GM21786 (cell line): Measurements from ENCODE around the gene PPP1R1B.
"Not testable (repeated sequence)": the region's sequence is repeated elsewhere in the genome, so short reads cannot be mapped to it uniquely, and the experiment has no call there.

Source experiments
- ATAC-seq: cut with Tn5 transposase; IDR thresholded peaks from one replicate; pipeline ENCODE4 v1.9.1; 2021; ENCODE audit not compliant: unreplicated experiment

The PPP1R1B gene

DNA sequence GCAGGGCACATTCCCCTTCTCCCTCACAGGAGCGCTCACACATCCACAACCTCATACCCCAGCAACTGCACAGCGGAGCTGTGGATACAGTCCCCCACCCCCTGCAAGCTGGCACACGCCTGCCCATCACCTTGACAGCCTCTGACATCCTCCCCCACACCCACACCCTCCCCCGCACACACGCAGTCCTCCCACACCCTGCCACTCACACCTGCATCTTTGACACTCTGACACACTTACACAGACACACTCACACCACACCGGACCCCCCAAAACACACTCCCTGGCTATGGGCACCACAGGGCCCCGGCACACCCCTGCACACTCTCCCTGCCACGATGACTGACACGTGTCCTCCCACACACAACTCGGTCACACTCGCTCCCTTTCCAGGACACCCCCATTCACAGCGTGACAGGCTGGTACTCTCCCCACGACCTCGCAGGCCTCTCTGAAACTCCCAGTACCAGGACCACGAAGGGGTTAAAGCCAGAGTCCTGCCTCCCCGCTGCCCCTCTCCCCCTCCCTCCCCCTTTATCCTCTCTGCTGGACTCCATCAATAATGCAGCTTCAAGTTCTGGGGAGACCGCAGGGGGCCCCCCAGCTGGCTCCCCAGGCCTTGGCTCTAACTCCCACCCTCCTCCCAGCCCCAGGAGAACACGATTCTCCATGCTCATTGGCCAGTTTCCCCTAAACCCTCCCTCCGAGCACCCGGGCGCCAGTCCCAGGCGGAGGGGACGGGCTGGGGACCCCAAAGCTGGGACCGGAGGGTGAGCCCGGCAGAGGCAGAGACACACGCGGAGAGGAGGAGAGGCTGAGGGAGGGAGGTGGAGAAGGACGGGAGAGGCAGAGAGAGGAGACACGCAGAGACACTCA, at the start of gene PPP1R1B:
Gene PPP1R1B (plus strand): TSS at position 782 of the 876 bp plus-strand sequence. CDS start 441 bp downstream, outside the sequence.
- no peak for ATAC-seq

DNA sequence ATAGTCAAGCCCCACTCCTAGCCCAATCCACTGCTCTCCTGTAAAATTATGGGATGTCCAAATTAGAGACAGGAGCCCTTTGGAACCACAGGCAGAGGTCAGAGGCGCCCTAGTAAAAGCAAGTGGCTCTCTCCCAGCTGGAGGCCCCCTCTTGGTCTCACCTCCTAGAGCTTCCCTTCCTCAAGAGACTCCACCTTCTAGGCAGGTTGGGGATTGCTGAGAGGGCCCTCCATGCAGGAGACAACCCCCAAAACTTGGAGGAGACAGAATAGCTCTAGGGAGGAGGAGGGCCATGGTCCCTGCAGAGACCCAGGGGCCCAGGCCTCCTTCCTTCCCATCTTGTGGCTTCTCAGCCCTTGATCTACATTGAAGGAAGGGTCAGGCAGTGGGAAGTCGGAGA, 48.5 kb upstream of the PPP1R1B start:
- ATAC-seq: no peak

DNA sequence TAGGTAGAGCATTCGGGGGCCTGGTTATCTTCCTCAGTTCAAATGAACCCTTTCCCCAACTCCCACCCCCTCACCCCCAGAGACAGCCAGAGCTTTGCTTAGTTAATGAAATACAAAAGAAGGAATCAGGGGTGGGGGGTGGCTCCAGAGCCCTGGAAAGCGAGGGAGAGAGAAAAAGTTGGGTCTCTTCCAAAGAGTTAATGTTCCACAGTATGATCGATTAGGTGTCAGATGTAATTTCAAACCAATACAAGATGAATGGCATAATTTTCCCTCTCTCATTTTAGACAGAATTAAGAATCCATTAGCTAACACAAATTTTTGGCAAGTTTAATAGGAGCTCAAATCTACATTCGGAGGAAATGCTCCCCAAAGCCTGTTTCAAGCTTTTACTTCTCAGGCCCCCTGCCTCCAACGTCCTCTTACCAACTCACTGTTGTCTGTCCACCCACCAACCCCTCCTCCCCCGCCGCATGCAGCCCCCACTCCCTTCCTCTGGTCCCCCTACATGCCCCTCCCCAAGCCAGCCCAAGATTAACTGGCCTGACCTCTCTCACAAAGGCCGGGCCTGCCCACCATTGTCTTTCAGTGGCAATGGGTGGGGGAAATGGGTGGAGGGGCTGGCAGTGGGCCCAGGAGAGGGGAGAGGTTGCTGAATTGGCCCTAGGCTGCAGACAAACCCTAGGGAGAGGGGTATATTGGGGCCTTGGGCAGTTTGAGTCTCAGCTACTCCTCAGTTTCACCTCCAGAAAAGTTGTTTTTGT, 47.3 kb upstream of the PPP1R1B start:
- ATAC-seq: no peak

DNA sequence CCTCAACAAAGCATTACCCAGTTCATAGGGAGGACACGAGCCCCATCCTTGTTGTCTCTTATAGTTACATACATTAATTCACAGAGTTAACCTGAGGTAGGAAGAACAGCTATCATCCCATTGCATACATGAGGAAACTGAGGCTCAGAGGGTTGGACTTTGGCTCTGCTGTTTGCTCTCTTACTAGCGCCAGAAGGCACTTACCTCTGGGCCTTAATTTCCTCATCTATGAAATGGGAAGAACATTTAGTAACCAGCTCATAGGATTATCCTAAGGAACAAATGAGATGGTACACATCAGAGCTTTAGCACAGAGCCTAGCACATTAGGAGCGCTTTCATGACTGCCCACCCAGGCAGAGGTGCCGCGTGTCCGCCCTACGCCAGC, 46.7 kb upstream of the PPP1R1B start:
- ATAC-seq: no peak

DNA sequence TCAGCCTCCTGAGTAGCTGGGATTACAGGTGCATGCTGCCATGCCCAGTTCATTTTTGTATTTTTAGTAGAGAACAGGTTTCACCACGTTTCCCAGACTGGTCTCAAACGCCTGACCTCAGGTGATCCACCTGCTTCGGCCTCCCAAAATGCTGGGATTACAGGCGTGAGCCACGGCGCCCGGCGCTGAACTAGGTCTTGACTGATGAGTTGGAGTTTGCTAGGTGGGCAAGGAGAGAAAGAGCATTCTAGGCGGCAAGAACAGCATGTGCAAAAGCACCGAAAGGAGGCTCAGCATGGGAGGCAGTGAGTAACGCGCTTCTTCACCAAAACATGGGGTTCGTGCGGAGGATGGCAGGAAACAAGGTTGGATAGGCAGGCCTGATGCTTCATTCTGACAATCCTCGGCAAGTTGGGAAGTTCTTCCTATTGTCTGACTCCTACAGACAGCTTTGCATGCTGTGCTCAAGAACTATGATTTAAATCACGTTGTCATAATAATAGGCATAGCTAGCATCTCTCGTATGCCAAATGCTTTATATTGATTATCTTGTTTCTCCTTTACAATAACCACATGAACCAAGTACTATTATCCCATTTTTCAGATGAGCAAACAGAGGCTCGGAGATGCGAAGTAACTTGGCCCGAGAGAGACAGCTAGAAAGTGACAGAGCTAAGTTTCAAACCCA, 45.5 kb upstream of the PPP1R1B start:
- no peak for ATAC-seq

DNA sequence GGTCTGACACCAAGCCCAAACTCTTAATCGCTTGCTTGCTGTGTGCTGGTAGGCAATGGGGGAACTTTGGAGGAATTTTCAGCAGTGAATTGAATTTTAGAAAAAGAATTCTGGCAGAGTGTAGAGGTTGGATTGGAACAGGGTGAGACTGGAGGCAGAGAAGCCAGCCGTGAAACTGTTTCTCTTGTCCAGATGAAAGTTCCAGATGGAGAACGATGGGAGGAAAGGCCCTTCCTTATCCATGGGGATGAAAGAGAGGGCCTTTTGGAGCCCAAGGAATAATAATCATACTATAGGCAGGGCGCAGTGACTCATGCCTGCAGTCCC, 45.0 kb upstream of the PPP1R1B start:
- no peak for ATAC-seq

DNA sequence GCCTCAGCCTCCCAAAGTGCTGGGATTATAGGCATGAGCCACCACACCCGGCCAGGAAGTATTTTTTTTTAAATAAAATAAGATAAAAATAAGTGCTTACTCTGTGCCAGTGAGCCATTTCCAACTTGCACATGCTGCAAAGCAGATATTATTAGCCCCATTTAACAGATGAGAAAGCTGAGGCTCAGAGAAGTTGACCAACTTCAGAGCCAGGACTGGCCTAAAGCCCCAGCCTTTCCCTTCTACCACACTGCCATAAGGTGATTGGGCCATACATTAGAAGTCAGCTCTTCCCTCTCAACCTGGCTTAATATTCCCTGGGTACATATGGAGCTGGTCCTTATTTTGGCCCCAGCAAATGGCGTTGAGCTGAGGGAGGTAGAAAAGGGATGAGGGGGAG, 44.1 kb upstream of the PPP1R1B start:
- no peak for ATAC-seq

DNA sequence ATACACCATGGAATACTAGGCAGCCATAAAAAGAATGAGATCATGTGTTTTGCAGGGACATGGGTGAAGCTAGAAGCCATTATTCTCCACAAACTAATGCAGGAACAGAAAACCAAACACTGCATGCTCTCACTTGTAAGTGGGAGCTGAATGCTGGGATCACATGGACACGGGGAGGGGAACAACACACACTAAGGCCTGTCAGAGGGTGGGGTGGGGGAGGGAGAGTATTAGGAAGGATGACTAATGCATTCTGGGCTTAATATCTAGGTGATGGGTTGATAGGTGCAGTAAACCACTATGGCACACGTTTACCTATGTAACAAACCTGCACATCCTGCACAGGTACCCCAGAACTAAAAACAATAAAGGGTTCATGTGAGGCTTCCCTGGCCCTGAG, 36.6 kb upstream of the PPP1R1B start:
- not testable (repeated sequence) for ATAC-seq

DNA sequence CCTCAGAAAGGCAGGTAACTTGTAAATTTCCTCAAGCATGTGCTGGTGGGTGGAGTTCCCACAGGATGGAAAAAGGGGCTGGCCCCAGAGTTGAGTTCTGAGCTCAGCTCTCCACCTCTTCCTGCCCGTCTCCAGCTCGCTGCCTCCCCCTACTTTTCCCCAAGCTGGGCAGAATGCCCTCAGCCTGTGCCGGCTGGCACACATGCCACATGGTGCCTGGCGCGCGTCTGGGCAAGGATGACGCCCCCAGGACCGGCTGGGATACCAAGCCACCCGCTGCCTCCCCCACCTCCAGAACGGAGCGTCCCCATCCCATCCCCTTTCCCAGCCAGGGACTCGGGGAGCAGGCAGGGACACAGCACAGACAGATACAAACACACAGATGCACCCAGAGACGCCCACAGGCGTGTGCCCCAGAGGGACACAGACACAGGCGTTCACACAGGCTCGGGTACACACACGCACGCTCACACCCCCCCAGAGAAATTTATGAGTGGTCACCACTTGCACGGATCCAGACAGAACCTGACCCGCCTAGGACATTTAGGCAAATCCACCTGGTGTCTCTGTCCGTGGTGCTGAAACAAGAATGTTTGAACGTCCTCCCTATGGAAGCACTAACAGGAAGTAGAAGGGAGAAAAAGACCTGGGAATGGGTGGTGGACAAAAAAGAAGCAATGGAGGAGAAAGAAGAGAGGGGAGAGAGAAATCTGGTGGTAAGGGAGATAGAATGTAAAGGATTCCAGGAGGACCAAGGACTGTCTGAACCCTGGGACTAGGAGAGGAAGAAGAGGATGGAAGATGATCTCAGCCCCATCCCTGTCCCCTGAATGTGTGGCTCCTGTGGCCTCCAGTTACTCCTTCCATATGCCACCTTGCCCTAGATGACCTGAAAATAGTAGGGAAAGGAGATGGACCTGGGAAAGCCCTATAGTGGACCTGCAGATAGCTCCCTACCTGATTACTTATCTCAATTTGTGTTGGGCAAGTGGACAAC, 34.5 kb upstream of the PPP1R1B start:
- ATAC-seq: no peak

DNA sequence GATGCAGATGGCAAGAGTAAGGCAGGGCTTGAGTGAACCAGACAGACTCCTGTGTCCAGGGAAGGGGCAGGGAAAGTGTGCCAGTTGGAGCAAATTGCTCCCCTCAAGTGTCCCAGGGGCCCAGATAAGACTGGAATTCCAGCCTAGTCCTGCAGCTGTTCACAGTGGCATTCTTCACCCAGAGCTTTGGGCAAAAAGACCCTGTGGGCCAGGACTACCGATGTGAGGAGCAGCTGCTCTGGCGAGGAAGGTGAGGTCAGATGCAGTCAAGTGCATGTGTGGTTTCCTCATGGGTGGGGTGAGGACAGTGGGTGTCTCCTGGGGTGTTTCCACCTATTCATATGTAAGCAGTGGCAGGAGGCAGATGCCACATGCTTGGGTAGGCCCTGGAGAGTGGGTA, 33.4 kb upstream of the PPP1R1B start:
- no peak for ATAC-seq

DNA sequence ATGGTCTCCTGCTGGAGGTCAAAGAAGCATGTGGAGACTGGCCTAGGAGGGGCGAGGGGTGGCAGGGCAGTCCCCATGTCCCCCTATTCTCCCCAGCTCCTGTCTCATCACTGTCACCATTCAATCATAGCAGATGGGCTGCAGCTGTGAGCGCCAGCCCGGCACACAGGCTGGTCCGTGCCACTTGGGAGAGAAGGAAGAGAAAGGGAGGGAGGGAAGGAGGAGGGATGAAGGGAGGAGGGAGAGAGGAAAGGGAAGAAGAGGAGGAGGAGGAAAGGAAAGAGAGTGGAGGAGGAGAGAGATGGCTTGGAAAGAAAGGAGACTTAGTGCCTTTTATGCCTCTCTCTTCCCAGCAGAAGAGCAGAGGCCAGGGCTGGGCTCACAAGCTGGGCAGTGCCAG, 31.5 kb upstream of the PPP1R1B start:
- ATAC-seq: no peak

DNA sequence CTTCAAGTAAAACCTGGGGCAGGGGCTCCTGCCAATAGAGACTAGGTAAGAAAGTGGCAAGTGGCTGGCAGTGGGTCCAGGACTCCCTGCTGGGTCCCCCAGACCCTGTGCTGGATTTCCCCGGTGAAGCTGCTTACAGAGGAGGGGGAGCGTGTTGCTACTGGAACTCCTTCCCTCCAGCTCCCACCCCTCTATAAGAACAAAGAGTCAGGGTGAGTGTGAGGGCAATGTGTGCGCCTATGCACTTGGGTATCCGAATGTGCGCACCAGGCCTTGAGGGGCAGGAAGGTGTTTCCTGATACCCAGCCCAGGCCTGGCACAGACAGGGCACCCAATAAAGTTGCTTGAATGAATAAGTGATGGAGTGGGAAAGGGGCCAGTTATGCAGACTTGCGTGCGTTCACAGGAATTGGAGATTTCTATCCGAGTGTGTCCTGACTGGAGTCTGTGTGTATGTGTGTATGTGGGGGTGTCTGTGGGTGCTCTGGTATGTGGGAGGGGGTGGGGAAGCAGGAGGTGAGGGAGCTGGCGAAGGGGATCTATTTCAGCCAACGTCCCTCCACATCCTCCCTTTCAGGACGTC, 30.7 kb upstream of the PPP1R1B start:
- no peak for ATAC-seq

DNA sequence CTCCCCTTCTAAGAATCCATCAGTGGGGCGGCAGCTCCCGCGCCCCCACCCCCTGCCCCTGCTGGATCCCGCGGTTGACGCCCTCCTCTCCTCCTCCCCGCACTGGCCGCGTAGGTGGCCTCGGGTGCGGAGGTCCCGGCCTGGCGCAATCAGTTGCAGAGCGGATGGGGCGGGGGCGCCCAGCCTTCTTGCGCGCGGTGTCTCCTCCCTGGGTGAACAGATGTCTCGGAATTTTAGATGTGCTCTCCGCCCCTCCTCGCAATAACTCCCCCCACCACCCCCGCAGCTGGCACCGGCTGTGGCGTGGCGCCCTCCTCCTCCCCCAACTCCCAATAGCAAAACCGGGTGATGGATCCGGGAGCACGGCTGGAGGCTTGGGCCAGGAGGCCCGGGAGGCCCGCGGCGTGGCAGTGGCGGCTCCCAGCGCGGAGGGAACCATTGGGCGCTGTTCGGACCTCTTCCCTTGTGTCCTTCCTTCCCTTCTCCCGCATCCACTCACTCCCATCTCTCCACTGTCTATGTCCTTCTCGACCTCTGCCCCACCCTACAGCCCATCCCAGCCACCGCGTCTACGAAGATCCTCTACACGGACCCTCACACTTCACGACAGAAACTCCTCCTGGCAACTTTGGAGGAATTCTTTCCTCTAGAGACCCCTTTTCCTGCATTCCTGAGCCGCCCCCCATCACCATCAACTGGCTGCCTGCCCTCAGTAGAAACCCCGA, 30.0 kb upstream of the PPP1R1B start:
- no peak for ATAC-seq

DNA sequence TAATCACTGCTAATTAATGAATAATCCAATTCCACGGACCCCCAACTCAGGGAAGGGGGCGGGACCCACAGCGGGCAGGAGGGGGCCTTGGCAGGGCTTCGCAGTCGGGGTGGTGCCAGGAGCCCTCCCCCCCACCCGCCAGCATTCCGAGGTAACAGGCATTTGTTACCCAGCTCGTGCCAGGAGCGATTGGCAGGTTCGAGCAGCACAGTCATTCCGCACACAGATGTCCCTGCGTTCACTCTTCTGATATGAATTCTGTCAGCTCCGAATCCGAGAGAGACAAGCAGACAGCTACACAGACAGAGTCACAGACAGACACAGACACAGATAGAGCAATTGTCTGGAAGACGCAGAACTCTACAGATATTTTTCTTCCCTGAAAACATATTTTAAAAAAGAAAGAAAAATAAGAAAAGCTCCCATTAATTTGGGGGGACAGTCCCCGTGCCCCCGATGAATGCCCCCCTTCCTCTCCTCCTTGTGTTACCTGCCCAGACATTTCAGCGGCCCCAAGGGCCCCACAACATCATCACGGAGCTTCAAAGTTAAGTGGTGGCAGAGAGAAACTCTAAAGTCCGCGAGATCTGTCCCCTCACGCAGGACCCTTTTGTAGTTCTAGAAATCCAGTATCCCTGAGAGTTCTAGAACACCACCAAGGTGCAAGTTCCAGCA, 29.2 kb upstream of the PPP1R1B start:
- no peak for ATAC-seq

DNA sequence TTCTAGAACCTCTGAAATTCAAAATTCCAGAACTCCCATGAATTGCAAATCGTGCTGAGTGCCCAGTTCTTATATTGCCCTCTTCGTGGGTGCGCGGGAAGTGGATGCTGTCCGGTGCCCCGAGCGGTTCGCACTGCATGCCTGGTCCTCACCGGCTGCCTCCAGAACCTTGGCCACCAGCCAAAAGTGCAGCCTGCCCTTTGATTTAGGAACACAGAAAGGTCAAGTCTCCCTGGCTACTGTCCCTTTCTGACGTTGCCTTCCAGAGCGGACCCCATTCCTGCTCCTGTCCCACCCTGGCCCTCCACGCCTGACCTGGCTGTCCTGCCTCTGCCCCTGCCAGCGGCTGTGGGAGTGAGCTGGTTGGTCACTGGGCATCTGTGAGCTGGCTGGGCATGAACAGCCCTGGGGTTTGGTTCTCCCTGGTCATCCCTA, 28.7 kb upstream of the PPP1R1B start:
- no peak for ATAC-seq

DNA sequence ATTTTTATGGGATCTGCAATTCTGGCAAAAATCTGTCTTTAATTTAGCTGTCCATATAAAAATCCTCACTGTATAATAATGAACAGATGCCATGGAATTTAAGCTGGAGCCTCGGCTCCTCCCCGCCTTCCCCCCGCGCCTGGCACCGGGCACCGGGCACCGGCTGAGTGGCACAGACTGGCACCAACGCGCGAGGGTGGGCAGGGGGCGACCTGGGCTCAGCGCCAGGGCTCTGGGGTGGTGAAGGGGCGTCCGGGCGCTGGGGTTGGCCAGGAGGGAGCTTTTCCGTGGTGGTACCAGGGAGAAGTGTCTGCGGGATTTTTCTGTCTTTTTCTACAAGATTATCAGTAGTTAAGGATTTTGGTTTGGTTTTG, 28.1 kb upstream of the PPP1R1B start:
- ATAC-seq: no peak

DNA sequence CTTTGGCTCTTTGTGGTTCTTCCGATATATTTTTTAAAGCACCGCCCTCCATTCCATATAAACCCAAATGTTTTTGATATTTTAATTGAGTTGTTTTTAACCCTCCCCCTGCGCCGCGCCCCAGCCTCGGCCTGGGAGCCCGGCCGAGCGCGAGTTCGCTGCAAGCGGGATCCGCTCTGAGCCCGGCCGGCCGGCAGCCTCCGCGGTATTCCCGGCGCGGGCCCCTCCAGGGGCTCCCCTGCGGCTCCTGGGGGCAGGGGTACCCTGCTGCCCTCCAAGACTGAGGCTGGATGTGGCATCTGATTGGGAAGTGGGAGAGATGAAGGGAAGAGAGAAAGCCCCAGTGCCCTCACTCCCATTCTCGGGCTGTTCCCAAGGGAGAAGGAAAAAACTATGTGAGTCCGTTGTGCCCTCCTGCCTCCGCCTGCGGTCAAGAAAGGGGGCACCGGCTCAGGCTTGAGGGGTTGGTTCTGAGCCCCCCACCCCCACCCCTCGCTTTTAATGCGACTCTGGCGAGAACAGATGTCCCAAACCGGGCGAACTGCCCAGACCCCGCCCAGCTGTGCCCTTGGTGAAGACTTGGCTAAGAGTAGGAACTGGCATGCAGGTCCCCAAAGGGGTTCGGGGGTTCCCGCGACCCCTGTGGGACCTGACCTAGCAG, 27.6 kb upstream of the PPP1R1B start:
- ATAC-seq: no peak

DNA sequence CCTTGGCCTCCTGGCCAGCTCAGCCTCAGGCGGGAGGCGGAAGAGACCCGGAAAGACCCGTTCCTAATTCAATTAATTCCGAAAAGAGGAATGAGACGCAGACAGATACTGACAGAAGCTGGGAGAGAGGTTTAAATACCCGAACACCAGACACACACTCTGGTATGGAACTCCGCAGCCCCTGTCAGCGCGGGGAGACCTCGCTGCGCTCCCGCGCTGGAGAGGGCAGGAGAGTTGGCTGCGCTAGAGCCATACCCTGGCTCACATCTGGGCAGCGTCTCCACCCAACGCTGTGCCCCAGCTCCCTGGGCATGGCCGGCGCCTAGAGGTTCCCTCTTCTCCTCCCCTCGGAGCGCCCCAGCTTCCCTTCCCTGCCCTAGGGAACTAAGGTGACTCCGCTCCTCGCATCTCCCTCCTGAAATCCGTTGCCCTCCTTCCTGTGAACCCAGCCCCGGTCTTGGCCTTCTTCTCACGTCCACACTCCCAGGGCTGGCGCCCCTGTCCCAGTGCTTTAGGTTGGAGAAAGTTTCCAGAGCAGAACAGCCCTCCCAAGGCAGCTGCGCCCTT, 27.0 kb upstream of the PPP1R1B start:
- ATAC-seq: no peak
